ENCODE results near the gene CRIP1. TPM values are rescaled to one million over a fixed set of nuclear protein-coding genes. Genes with fewer than 3 reads are reported as not detected.

Gene CRIP1
- polyA plus RNA-seq, 1 donor (not counting 4 experiments of a cell fraction or from before 2014, with no cell fraction given) = 1.7 TPM

GRCh38 chr14:105536051-105536450, 49.4 kb downstream of the CRIP1 start:
- Histone ChIP-seq H4K20me1 (ENCODE audit: control insufficient read depth, extremely low read depth, insufficient read depth, low read length) (no peaks in the 10 kb centered on the region), H3K9me1 (ENCODE audit: control insufficient read depth, extremely low read depth, insufficient read depth, low read length) (no peaks in the 10 kb centered on the region), H3K4me2 (ENCODE audit: control insufficient read depth, extremely low read depth, insufficient read depth, low read depth, low read length) (no peak overlapping the region), H3K9ac (ENCODE audit: control insufficient read depth, extremely low read depth, insufficient read depth, low read length) (no peak overlapping the region), H3K79me2 (ENCODE audit: control insufficient read depth, insufficient read depth, low read length) (no peaks in the 10 kb centered on the region), H3K4me3 (ENCODE audit: control insufficient read depth in 2 of 3, extremely low read depth in 1 of 3, insufficient read depth in 2 of 3, low read depth in 1 of 3, low read length in 3 of 3) (no peak overlapping the region), H3K4me1 (ENCODE audit: control insufficient read depth, extremely low read depth, insufficient read depth, low read length) (no peaks in the 10 kb centered on the region), H3K27ac (ENCODE audit: control insufficient read depth, insufficient read depth, low read length) (no peak overlapping the region), H3K9me3 (ENCODE audit: control insufficient read depth, low read depth, low read length) (no peaks in the 10 kb centered on the region), H2AFZ (ENCODE audit: control insufficient read depth, low read length) (no peak overlapping the region), H3K36me3 (ENCODE audit: control insufficient read depth in 2 of 2, extremely low read depth in 1 of 2, insufficient read depth in 2 of 2, low read length in 2 of 2) (no peaks in the 10 kb centered on the region), H3K27me3 (ENCODE audit: control insufficient read depth, extremely low read depth, insufficient read depth, low read length) (peaks cover 11% of the 10 kb centered on the region)
- no peak for FAIRE-seq
- dilution Hi-C loops (cut with MboI; ENCODE audit: extremely low pct_ligation_motif_present, low sequenced_read_pairs) = no loop called here
- TF ChIP-seq EZH2 (IDR thresholded peaks at IDR 0.05; ENCODE audit: low read length) (no peak), CTCF (optimal IDR thresholded peaks at IDR 0.05 in 1 of 3, IDR thresholded peaks at IDR 0.05 in 1 of 3, conservative IDR thresholded peaks at IDR 0.05 in 1 of 3; ENCODE audit: extremely low read depth in 1 of 3, insufficient read depth in 2 of 3, low read length in 3 of 3) (no peak)
- DNase-seq (ENCODE audit: low read depth, low spot score) = no peak

GRCh38 chr14:105536691-105537579, 50.2 kb downstream of the CRIP1 start:
- dilution Hi-C loops (cut with MboI; ENCODE audit: extremely low pct_ligation_motif_present, low sequenced_read_pairs) = no loop called here
- Histone ChIP-seq H3K9me3 (ENCODE audit: control insufficient read depth, low read depth, low read length) (no peaks in the 10 kb centered on the region), H4K20me1 (ENCODE audit: control insufficient read depth, extremely low read depth, insufficient read depth, low read length) (no peaks in the 10 kb centered on the region), H3K27me3 (ENCODE audit: control insufficient read depth, extremely low read depth, insufficient read depth, low read length) (peaks cover 11% of the 10 kb centered on the region), H3K9me1 (ENCODE audit: control insufficient read depth, extremely low read depth, insufficient read depth, low read length) (no peaks in the 10 kb centered on the region), H3K4me2 (ENCODE audit: control insufficient read depth, extremely low read depth, insufficient read depth, low read depth, low read length) (no peak overlapping the region), H3K9ac (ENCODE audit: control insufficient read depth, extremely low read depth, insufficient read depth, low read length) (no peak overlapping the region), H3K4me3 (ENCODE audit: control insufficient read depth in 2 of 3, extremely low read depth in 1 of 3, insufficient read depth in 2 of 3, low read depth in 1 of 3, low read length in 3 of 3) (no peak overlapping the region), H3K4me1 (ENCODE audit: control insufficient read depth, extremely low read depth, insufficient read depth, low read length) (no peaks in the 10 kb centered on the region), H3K27ac (ENCODE audit: control insufficient read depth, insufficient read depth, low read length) (no peak overlapping the region), H3K36me3 (ENCODE audit: control insufficient read depth in 2 of 2, extremely low read depth in 1 of 2, insufficient read depth in 2 of 2, low read length in 2 of 2) (no peaks in the 10 kb centered on the region), H2AFZ (ENCODE audit: control insufficient read depth, low read length) (no peak overlapping the region), H3K79me2 (ENCODE audit: control insufficient read depth, insufficient read depth, low read length) (no peaks in the 10 kb centered on the region)
- no peak for DNase-seq (ENCODE audit: low read depth, low spot score)
- TF ChIP-seq CTCF (optimal IDR thresholded peaks at IDR 0.05 in 1 of 3, IDR thresholded peaks at IDR 0.05 in 1 of 3, conservative IDR thresholded peaks at IDR 0.05 in 1 of 3; ENCODE audit: extremely low read depth in 1 of 3, insufficient read depth in 2 of 3, low read length in 3 of 3) (no peak), EZH2 (IDR thresholded peaks at IDR 0.05; ENCODE audit: low read length) (no peak)
- no peak for FAIRE-seq

Measured in keratinocyte (primary cell).